Ovary (tissue), 3 donors: Measurements from ENCODE around the gene FAM53B.

ENCODE experiments used
- CTCF ChIP-seq, 3 donors: fragments of 450-650 bp in 2 of 3; fragments of 200-600 bp in 1 of 3; IDR thresholded peaks; one replicate each; pipeline versions ENCODE4 v1.5.1 to v1.8.0; 2016 to 2022; ENCODE audit warnings: antibody characterized with exemption in 3 of 3, mild to moderate bottlenecking in 1 of 3
- EP300 ChIP-seq: sonication (generic); formaldehyde crosslinking; IDR thresholded peaks from one replicate; pipeline ENCODE4 v1.6.1; 2017; ENCODE audit warnings: antibody characterized with exemption
- donor health status: DM: no; HTN: no; CAD: no.

- TF ChIP-seq CTCF (IDR thresholded peaks at IDR 0.05), result no peak
- no peak for TF ChIP-seq EP300
Measured at GRCh38 chr10:124642088-124642710, 102.0 kb downstream of the FAM53B start.
